ENCODE measurements around the gene GAS6.

Gene GAS6

DNA sequence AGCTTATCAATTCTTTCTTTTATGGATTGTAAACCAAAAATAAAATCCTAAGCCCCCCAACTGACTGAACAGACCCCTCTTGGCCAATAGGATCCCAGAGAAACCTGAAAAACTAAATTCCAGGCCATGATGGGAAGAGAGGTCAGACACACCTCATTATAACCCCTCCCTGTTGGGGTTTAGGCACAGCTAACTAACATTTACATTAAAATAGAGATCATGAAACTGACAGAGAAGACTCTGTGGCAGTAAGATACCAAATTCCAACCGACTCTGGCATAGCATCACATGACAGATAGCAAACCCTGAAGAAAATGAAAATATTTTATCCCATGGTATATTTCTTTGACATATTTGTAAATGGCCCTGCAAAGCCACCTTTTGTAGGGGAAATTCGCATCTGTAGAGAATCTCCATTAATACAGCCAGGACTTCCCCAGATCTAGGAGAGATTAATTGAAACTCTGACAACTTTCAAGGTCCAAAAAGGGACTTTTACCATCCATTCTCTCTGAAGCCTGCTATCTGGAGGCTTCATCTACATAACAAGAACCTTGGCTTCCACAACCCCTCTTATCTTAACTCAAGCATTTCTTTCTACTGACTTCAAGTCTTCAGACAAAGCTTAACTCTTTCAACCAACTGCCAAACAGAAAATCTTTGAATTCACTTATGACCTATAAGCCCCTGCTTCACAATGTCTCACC, 27.1 kb upstream of the GAS6 start:
- no peak overlapping the region for H3K4me3 Mint-ChIP-seq
- H3K36me3 Mint-ChIP-seq (ENCODE audit: low read depth): no peaks in the 10 kb centered on the region
- DNase-seq: no peak
- H3K27ac Mint-ChIP-seq: no peak overlapping the region
- no peaks in the 10 kb centered on the region for H3K4me1 Mint-ChIP-seq
- H3K27me3 Mint-ChIP-seq (ENCODE audit: low read depth, poor library complexity): peaks cover 14% of the 10 kb centered on the region
- no peak for TF ChIP-seq CTCF (IDR thresholded peaks at IDR 0.05)
- H3K9me3 Mint-ChIP-seq: peaks cover 38% of the 10 kb centered on the region

GRCh38 chr13:113889467-113889866, 25.6 kb upstream of the GAS6 start:
- Mint-ChIP-seq H3K9me3 (peaks cover 27% of the 10 kb centered on the region), H3K4me1 (peaks cover 5% of the 10 kb centered on the region), H3K27me3 (ENCODE audit: low read depth, poor library complexity) (peaks cover 11% of the 10 kb centered on the region), H3K27ac (no peak overlapping the region), H3K36me3 (ENCODE audit: low read depth) (no peaks in the 10 kb centered on the region), H3K4me3 (no peak overlapping the region)
- no peak for TF ChIP-seq CTCF (IDR thresholded peaks at IDR 0.05)
- DNase-seq: no peak

- Mint-ChIP-seq H3K4me3 (no peak overlapping the region), H3K36me3 (ENCODE audit: low read depth) (no peaks in the 10 kb centered on the region), H3K9me3 (peaks cover 23% of the 10 kb centered on the region), H3K27ac (no peak overlapping the region), H3K27me3 (ENCODE audit: low read depth, poor library complexity) (peaks cover 11% of the 10 kb centered on the region), H3K4me1 (peaks cover 5% of the 10 kb centered on the region)
- no peak for DNase-seq
- no peak for TF ChIP-seq CTCF (IDR thresholded peaks at IDR 0.05)
Observed at GRCh38 chr13:113888701-113889330, 24.9 kb upstream of the GAS6 start.

GRCh38 chr13:113887700-113888201, 23.9 kb upstream of the GAS6 start:
- no peak for TF ChIP-seq CTCF (IDR thresholded peaks at IDR 0.05)
- H3K27ac Mint-ChIP-seq: peak overlapping the region; percentile 29
- no peak for DNase-seq
- no peaks in the 10 kb centered on the region for H3K36me3 Mint-ChIP-seq (ENCODE audit: low read depth)
- H3K4me1 Mint-ChIP-seq: peaks cover 9% of the 10 kb centered on the region
- peaks cover 15% of the 10 kb centered on the region for H3K27me3 Mint-ChIP-seq (ENCODE audit: low read depth, poor library complexity)
- peaks cover 15% of the 10 kb centered on the region for H3K9me3 Mint-ChIP-seq
- no peak overlapping the region for H3K4me3 Mint-ChIP-seq

DNA sequence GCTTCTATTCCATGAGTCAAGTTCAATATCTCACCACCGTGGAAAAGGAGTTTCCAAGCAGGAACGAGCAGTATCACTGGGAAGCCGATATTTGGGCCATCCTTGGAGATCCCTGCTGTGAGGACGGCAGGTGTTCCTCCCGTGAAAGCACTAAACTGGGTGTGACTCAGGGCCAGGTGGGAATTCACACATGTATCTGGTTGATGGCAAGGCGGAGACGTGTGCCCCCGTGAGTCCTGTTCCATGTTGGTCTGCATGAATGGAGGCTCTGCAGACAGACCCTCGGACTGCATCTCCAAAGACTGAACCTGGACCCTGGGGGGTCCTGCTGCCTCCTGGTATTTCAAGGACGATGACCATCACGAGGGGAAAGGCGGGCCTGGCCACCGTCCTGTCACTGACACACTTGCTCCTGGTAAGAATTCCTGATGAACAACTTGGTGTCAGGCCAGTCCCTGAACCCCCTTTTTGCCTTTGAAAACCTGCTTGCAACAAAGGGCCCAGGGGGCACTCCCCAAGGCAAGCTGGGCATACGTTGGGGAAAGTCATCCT, 22.8 kb upstream of the GAS6 start:
- DNase-seq: no peak
- Mint-ChIP-seq H3K27me3 (ENCODE audit: low read depth, poor library complexity) (peaks cover 12% of the 10 kb centered on the region), H3K4me3 (no peak overlapping the region), H3K36me3 (ENCODE audit: low read depth) (no peaks in the 10 kb centered on the region), H3K27ac (no peak overlapping the region), H3K4me1 (peaks cover 20% of the 10 kb centered on the region), H3K9me3 (peaks cover 4% of the 10 kb centered on the region)
- TF ChIP-seq CTCF (IDR thresholded peaks at IDR 0.05): no peak
